ENCODE results near the gene GLRA3. TPM values are rescaled to one million over a fixed set of nuclear protein-coding genes. Genes with fewer than 3 reads are reported as not detected.

The GLRA3 gene
- total and polyA plus RNA-seq, 2 of the 8 experiments (the other 6 are each of a cell fraction or from before 2014, with no cell fraction given): 0.02 TPM; not detected in 1

- Histone ChIP-seq H3K79me1 (ENCODE audit: low read depth, low read length) (no peaks in the 10 kb centered on the region), H4K91ac (replicated peaks; ENCODE audit: insufficient read length, low read length) (no peak overlapping the region), H2BK12ac (ENCODE audit: low read depth, low read length) (no peak overlapping the region), H2AK5ac (ENCODE audit: low read depth, low read length) (no peak overlapping the region), H3K18ac (ENCODE audit: extremely low read depth, low read length) (no peak overlapping the region), H3K9ac (replicated peaks in 1 of 4; ENCODE audit: extremely low read depth in 1 of 4, low read depth in 3 of 4, low read length in 3 of 4) (no peak overlapping the region), H3K23me2 (ENCODE audit: low read depth, low read length) (no peaks in the 10 kb centered on the region), H2BK120ac (replicated peaks; ENCODE audit: low read depth, low read length) (no peak overlapping the region), H4K20me1 (replicated peaks in 1 of 2; ENCODE audit: control insufficient read depth in 1 of 2, insufficient read depth in 2 of 2, low read length in 2 of 2) (no peaks in the 10 kb centered on the region), H3K27me3 (replicated peaks in 1 of 4; ENCODE audit: control insufficient read depth in 3 of 4, extremely low read depth in 1 of 4, insufficient read depth in 3 of 4, low read length in 3 of 4) (no peaks in the 10 kb centered on the region), H3K23ac (ENCODE audit: insufficient read length) (no peak overlapping the region), H3K9me3 (ENCODE audit: insufficient read depth in 2 of 2, low read depth in 1 of 2, low read length in 1 of 2) (no peaks in the 10 kb centered on the region), H4K5ac (ENCODE audit: insufficient read length, low read depth, low read length) (no peak overlapping the region), H3K79me2 (ENCODE audit: control insufficient read depth in 1 of 2, insufficient read depth in 2 of 2, low read length in 2 of 2) (no peaks in the 10 kb centered on the region), H2BK5ac (ENCODE audit: low read depth, low read length) (no peak overlapping the region), H4K8ac (ENCODE audit: extremely low read depth, insufficient read depth, low read length) (no peak overlapping the region), H3K27ac (ENCODE audit: low read depth, low read length) (no peak overlapping the region), H3K4me2 (ENCODE audit: insufficient read depth in 1 of 2, low read depth in 2 of 2, low read length in 2 of 2) (no peak overlapping the region), H3K14ac (ENCODE audit: insufficient read length) (no peak overlapping the region), H2BK15ac (ENCODE audit: low read length) (no peak overlapping the region), H3K4me3 (ENCODE audit: extremely low read depth in 1 of 4, insufficient read depth in 2 of 4, low read depth in 3 of 4, low read length in 4 of 4) (no peak overlapping the region), H3K36me3 (ENCODE audit: control insufficient read depth in 2 of 4, insufficient read depth in 4 of 4, low read length in 3 of 4) (no peaks in the 10 kb centered on the region), H3K4ac (replicated peaks; ENCODE audit: insufficient read length, low read depth, low read length) (no peak overlapping the region), H2AFZ (ENCODE audit: low read length) (peak overlapping the region; percentile 38; the same call in 1 of the 2 replicates), H2BK20ac (ENCODE audit: low read length) (no peak overlapping the region), H3K4me1 (replicated peaks in 1 of 4; ENCODE audit: control insufficient read depth in 3 of 4, insufficient read depth in 4 of 4, low read length in 3 of 4) (no peaks in the 10 kb centered on the region), H3K56ac (replicated peaks; ENCODE audit: insufficient read length, low read depth, low read length) (no peak overlapping the region)
- DNase-seq (ENCODE audit: low read depth in 1 of 2, low spot score in 2 of 2) (no peak), FAIRE-seq (no peak)
- CTCF ChIA-PET (ENCODE audit: partially characterized antibody): interaction anchor here (1.6 kb wide), 1 partner anchor 15 kb away, joined by 4 read pairs; no protein-coding TSS in a partner anchor
- WGBS, 2 experiments (ENCODE audit: extremely low coverage in 1 of 2, insufficient coverage in 1 of 2, insufficient read length in 1 of 2, insufficient replicate concordance in 2 of 2, low coverage in 1 of 2, low lambda C conversion rate in 2 of 2, missing lambda C conversion rate in 1 of 2): 94% methylated on average over 3 of the region's 3 CpGs; no CpG with 5 or more reads in 1 of the 2 experiments
- POLR2A ChIA-PET (ENCODE audit: partially characterized antibody): no interaction called here
- TF ChIP-seq CBX8 (IDR thresholded peaks at IDR 0.05; ENCODE audit: borderline replicate concordance, low read depth, low read length): no peak
Measured at GRCh38 chr4:174749091-174749490, 80.0 kb downstream of the GLRA3 start.

Data from H1 (cell line).